Tibial artery (tissue), 4 donors: ENCODE data around the gene DNAH11.

Experiments used
- DNase-seq, 2 donors: peaks; one replicate each; pipeline ENCODE4 v3.0.0-alpha.2; 2019
- H3K27ac ChIP-seq, 2 donors: fragments of 200-600 bp; sonication (generic) in 1 of 2; 1 replicate in 1 of 2; 2 replicates in 1 of 2; pipeline ENCODE4 v1.5.1; 2018 to 2019; ENCODE audit warnings: mild to moderate bottlenecking in 1 of 2
- H3K27me3 ChIP-seq, 2 donors: fragments of 200-600 bp; sonication (generic) in 1 of 2; one replicate each; pipeline versions ENCODE4 v1.5.1 to v1.6.0; 2016 to 2019
- H3K36me3 ChIP-seq, 3 donors: fragments of 200-600 bp; sonication (generic) in 2 of 3; one replicate each; pipeline ENCODE4 v1.5.1; 2016 to 2019; ENCODE audit warnings: mild to moderate bottlenecking in 2 of 3
- H3K4me1 ChIP-seq, 4 donors: fragments of 200-600 bp; sonication (generic) in 2 of 4; 1 replicate in 3 of 4; 2 replicates in 1 of 4; pipeline ENCODE4 v1.5.1; 2016 to 2019
- H3K4me3 ChIP-seq, 2 donors: fragments of 200-600 bp; sonication (generic) in 1 of 2; 1 replicate in 1 of 2; 2 replicates in 1 of 2; pipeline ENCODE4 v1.5.1; 2018 to 2019; ENCODE audit warnings: mild to moderate bottlenecking in 2 of 2
- H3K9me3 ChIP-seq, 3 donors: fragments of 200-600 bp; sonication (generic) in 1 of 3; one replicate each; pipeline ENCODE4 v1.5.1; 2016 to 2019
- CTCF ChIP-seq, 2 experiments: fragments of 200-600 bp in 1 of 2; fragments of 450-650 bp in 1 of 2; IDR thresholded peaks; one replicate each; pipeline ENCODE4 v1.5.1; 2017 to 2019; ENCODE audit warnings: antibody characterized with exemption in 2 of 2, mild to moderate bottlenecking in 1 of 2, moderate library complexity in 1 of 2
- intact Hi-C: fragments of 100-400 bp; cut with DNase I; formaldehyde crosslinking; loops from one replicate; pipeline ENCODE4 v1.15.0; 2023; ENCODE audit warnings: low total_unique reads

The DNAH11 gene

GRCh38 chr7:21767300-21767900 is 224.6 kb downstream of the DNAH11 start:
- intact Hi-C loops: no loop called here
- Histone ChIP-seq H3K27ac (no peak overlapping the region), H3K4me3 (no peak overlapping the region), H3K9me3 (no peaks in the 10 kb centered on the region), H3K36me3 (no peaks in the 10 kb centered on the region), H3K4me1 (no peaks in the 10 kb centered on the region), H3K27me3 (no peaks in the 10 kb centered on the region)
- TF ChIP-seq CTCF (IDR thresholded peaks at IDR 0.05): no peak
- no peak for DNase-seq

- intact Hi-C loops: no loop called here
- Histone ChIP-seq H3K27me3 (no peaks in the 10 kb centered on the region), H3K4me1 (no peaks in the 10 kb centered on the region), H3K4me3 (no peak overlapping the region), H3K36me3 (no peaks in the 10 kb centered on the region), H3K27ac (no peak overlapping the region), H3K9me3 (no peaks in the 10 kb centered on the region)
- no peak for DNase-seq
- no peak for TF ChIP-seq CTCF (IDR thresholded peaks at IDR 0.05)
These were observed 225.4 kb downstream of the DNAH11 start for GRCh38 chr7:21768279-21768678.

- DNase-seq: no peak
- no peak overlapping the region for H3K4me3 ChIP-seq
- H3K27ac ChIP-seq: no peak overlapping the region
- H3K36me3 ChIP-seq: no peaks in the 10 kb centered on the region
- H3K27me3 ChIP-seq: no peaks in the 10 kb centered on the region
- no peak for TF ChIP-seq CTCF (IDR thresholded peaks at IDR 0.05)
- H3K4me1 ChIP-seq: no peaks in the 10 kb centered on the region
- H3K9me3 ChIP-seq: no peaks in the 10 kb centered on the region
- intact Hi-C loops: no loop called here
These were observed 228.4 kb downstream of the DNAH11 start for GRCh38 chr7:21771266-21771665.

- Histone ChIP-seq H3K36me3 (no peaks in the 10 kb centered on the region), H3K27me3 (no peaks in the 10 kb centered on the region), H3K9me3 (no peaks in the 10 kb centered on the region), H3K27ac (no peak overlapping the region), H3K4me1 (no peaks in the 10 kb centered on the region), H3K4me3 (no peak overlapping the region)
- DNase-seq: no peak
- no peak for TF ChIP-seq CTCF (IDR thresholded peaks at IDR 0.05)
- intact Hi-C loops: no loop called here
These were observed 229.2 kb downstream of the DNAH11 start for GRCh38 chr7:21771906-21772610.

- Histone ChIP-seq H3K36me3 (no peaks in the 10 kb centered on the region), H3K27me3 (no peaks in the 10 kb centered on the region), H3K4me1 (no peaks in the 10 kb centered on the region), H3K4me3 (no peak overlapping the region), H3K27ac (no peak overlapping the region), H3K9me3 (no peaks in the 10 kb centered on the region)
- no peak for TF ChIP-seq CTCF (IDR thresholded peaks at IDR 0.05)
- no peak for DNase-seq
- intact Hi-C loops: no loop called here
These were observed 230.5 kb downstream of the DNAH11 start for GRCh38 chr7:21773326-21773725.
